Stomach (tissue), 9 donors: Measurements from ENCODE around the gene ABCA8. TPM values are rescaled to one million over a fixed set of nuclear protein-coding genes. Genes with fewer than 3 reads are reported as not detected.

ENCODE experiments used
- DNase-seq, 2 donors: peaks; one replicate each; pipeline versions ENCODE4 v3.0.0 to v3.0.0-alpha.2; 2013 to 2019
- H3K27ac ChIP-seq, 5 donors: fragments of 200-600 bp in 4 of 5; sonication (generic) in 4 of 5; one replicate each; pipeline ENCODE4 v1.5.1; 2013 to 2019; ENCODE audit warnings: mild to moderate bottlenecking in 1 of 5, moderate library complexity in 1 of 5
- H3K27me3 ChIP-seq, 3 donors: fragments of 200-600 bp; sonication (generic); one replicate each; pipeline ENCODE4 v1.5.1; 2017 to 2019; ENCODE audit warnings: mixed run types in 1 of 3
- H3K36me3 ChIP-seq, 4 donors: fragments of 200-600 bp; sonication (generic); 1 replicate in 3 of 4; 2 replicates in 1 of 4; pipeline ENCODE4 v1.5.1; 2016 to 2019
- H3K4me1 ChIP-seq, 4 donors: fragments of 200-600 bp; sonication (generic); one replicate each; pipeline ENCODE4 v1.5.1; 2016 to 2019
- H3K4me3 ChIP-seq, 4 donors: fragments of 200-600 bp; sonication (generic) in 3 of 4; one replicate each; pipeline ENCODE4 v1.5.1; 2016 to 2019; ENCODE audit warnings: mild to moderate bottlenecking in 1 of 4
- H3K9me3 ChIP-seq, 4 donors: fragments of 200-600 bp; sonication (generic); one replicate each; pipeline ENCODE4 v1.5.1; 2016 to 2019
- EP300 ChIP-seq: sonication (generic); formaldehyde crosslinking; IDR thresholded peaks from one replicate; pipeline ENCODE4 v1.6.1; 2017; ENCODE audit warnings: antibody characterized with exemption
- POLR2A ChIP-seq, 4 donors: fragments of 450-650 bp; IDR thresholded peaks; one replicate each; pipeline ENCODE4 v1.6.1; 2016; ENCODE audit warnings: antibody characterized with exemption in 4 of 4, control low read depth in 2 of 4, mild to moderate bottlenecking in 1 of 4, moderate library complexity in 1 of 4
- POLR2AphosphoS5 ChIP-seq, 3 donors: sonication (generic); formaldehyde crosslinking; IDR thresholded peaks; one replicate each; pipeline ENCODE4 v1.6.1; 2016; ENCODE audit warnings: antibody characterized with exemption in 3 of 3
- WGBS, 5 donors: extraction: QIAGEN DNeasy Blood & Tissue Kit in 3 of 5; methylation state at CpG; one replicate each; pipeline versions ENCODE4 v1.1.5 to v1.1.7; 2013 to 2018; 5-methylcytosine and 5-hydroxymethylcytosine counted together
- intact Hi-C: fragments of 100-400 bp; cut with DNase I; formaldehyde crosslinking; loops from one replicate; pipeline ENCODE4 v1.15.1; 2023; ENCODE audit warnings: low total_unique reads
- polyA plus RNA-seq, 3 donors: library from polyadenylated mRNA; stranded (reverse); fragments of 200-250 nt; gene quantifications; one replicate each; pipeline ENCODE4 v1.2.3, GENCODE V29; 2013
- total RNA-seq, 5 donors: library from RNA; depleted of rRNA; stranded (reverse); fragments of >200 nt; gene quantifications; one replicate each; pipeline versions ENCODE4 v1.1.0 to v1.2.3, GENCODE V29; 2014 to 2016
- TF ChIP-seq, protein P1 (sequence below), 7 experiments: fragments of 450-650 bp in 4 of 7; fragments of 200-600 bp in 3 of 7; sonication (generic) in 3 of 7; IDR thresholded peaks; one replicate each; pipeline ENCODE4 v1.5.1; 2016 to 2019; ENCODE audit warnings: antibody characterized with exemption in 7 of 7, control low read depth in 2 of 7, mild to moderate bottlenecking in 1 of 7
- donor health status: healthy with polysubstance abuse.
- donor health status: Bipolar disorder and iron deficiency.
- donor health status: healthy.

Gene ABCA8
- total and polyA plus RNA-seq, 8 donors = 2.7 to 210 (median 25.4) TPM

DNA sequence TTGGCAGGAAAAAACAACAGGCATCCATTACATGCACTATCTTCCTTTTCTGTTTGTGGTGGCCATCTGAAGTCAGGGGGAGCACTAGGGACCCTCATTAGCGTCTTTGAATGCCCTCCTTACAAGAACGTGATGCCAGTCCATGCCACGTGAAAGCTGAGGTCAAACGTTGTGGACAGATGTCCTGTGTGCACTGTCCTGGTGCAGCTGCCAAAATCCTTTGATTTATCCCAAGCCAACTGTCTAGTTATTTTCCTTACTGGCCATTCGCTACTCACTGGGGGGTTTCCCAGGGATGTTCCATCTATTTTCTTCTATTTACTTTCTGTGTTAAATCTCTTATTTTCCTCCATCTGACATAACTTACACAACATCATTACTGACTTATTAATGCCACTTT is 135.7 kb downstream of the ABCA8 start:
- Histone ChIP-seq H3K36me3 (no peaks in the 10 kb centered on the region), H3K4me1 (peaks cover 0 to 17% (median 0%) of the 10 kb centered on the region in 4 donors), H3K4me3 (no peak overlapping the region), H3K27ac (no peak overlapping the region), H3K9me3 (no peaks in the 10 kb centered on the region), H3K27me3 (no peaks in the 10 kb centered on the region)
- intact Hi-C loops = no loop called here
- no peak for DNase-seq
- TF ChIP-seq POLR2AphosphoS5 (IDR thresholded peaks at IDR 0.05) (no peak), EP300 (no peak), POLR2A (IDR thresholded peaks at IDR 0.05) (no peak)
- TF ChIP-seq, protein P1, sequence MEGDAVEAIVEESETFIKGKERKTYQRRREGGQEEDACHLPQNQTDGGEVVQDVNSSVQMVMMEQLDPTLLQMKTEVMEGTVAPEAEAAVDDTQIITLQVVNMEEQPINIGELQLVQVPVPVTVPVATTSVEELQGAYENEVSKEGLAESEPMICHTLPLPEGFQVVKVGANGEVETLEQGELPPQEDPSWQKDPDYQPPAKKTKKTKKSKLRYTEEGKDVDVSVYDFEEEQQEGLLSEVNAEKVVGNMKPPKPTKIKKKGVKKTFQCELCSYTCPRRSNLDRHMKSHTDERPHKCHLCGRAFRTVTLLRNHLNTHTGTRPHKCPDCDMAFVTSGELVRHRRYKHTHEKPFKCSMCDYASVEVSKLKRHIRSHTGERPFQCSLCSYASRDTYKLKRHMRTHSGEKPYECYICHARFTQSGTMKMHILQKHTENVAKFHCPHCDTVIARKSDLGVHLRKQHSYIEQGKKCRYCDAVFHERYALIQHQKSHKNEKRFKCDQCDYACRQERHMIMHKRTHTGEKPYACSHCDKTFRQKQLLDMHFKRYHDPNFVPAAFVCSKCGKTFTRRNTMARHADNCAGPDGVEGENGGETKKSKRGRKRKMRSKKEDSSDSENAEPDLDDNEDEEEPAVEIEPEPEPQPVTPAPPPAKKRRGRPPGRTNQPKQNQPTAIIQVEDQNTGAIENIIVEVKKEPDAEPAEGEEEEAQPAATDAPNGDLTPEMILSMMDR (IDR thresholded peaks at IDR 0.05) = no peak
- WGBS, 5 donors = 78 to 90% (median 86%) methylated on average over 5 of the region's 5 CpGs

Other genes starting within 250 kb of the ABCA8 start
- 10 to 100 TPM in 3 of 5 donors, 1 to 10 TPM in 2; 4.1 to 38.5 (median 30.4) TPM for gene ABCA9, start 105.5 kb upstream of the ABCA8 start, total RNA-seq
- 1 to 10 TPM; 1.4 to 2.3 (median 1.7) TPM for gene ABCA9, start 105.5 kb upstream of the ABCA8 start, polyA plus RNA-seq
- gene ABCA6, start 186.5 kb upstream of the ABCA8 start, total RNA-seq = 10 to 100 TPM; 13.3 to 97.9 (median 25.9) TPM
- gene ABCA6, start 186.5 kb upstream of the ABCA8 start, polyA plus RNA-seq = 10 to 100 TPM in 1 of 3 donors, 1 to 10 TPM in 2; 4.5 to 11.9 (median 4.7) TPM